HG02840 (cell line): ENCODE measurements around the gene DERA.
"Not testable (repeated sequence)": the region's sequence is repeated elsewhere in the genome, so short reads cannot be mapped to it uniquely, and the experiment has no call there.

ENCODE experiments used
- ATAC-seq: cut with Tn5 transposase; IDR thresholded peaks from one replicate; pipeline ENCODE4 v1.9.1; 2021; ENCODE audit warnings: mild to moderate bottlenecking, moderate library complexity, moderate number of reproducible peaks; ENCODE audit not compliant: unreplicated experiment, low FRiP score

Gene DERA

DNA sequence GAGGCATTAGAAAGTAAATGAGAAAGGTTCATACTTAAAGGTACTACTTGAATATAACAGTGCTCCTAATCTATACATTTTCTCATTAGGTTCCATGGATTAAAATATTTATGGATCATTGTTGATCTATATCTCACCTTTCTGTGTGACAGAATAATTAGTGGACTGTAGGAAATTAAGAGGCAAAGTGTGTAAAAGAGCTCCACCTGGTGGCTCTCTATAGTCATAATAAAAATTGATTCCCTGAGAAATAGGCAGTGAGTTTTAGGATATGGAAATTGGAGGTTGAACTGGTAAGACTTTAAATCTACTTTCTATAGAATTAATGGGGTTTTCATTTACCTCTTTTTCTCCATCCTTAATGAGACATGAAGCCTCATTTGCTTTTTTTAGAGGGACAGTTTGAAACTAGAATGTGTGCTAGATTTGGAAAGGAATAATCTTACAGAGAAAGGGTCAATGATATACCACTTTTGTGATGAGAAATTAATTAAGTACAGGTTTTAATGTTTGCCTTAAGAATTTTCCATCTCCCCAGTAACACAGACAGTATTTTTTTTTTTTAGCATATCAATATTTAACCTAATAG lies 11.8 kb upstream of the DERA start:
- ATAC-seq, result peak; percentile 65

DNA sequence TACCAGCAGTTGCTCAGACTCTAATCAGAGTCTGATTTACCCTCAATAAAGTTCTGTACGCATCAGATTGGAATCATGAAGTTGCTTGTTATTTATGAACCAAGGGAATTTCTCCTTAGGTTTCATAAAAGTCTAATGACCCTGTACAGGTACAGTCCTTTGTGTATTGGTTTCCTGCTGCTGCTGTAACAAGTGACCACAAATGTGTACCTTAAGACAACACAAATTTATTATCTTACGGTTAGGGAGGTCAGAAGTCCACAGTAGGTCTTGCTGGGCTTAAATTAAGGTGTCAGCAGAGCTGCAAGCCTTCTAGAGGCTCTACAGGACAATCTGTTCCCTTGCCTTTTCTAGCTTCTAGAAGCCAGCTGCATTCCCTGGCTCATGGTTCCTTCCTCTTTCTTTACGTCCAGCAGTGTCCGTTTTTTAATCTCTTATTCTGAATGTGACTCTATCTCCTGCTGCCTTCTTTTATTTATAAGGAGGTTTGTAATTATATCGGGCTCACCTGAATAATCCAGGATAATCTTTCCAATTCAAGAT lies 6.7 kb upstream of the DERA start:
- no peak for ATAC-seq

DNA sequence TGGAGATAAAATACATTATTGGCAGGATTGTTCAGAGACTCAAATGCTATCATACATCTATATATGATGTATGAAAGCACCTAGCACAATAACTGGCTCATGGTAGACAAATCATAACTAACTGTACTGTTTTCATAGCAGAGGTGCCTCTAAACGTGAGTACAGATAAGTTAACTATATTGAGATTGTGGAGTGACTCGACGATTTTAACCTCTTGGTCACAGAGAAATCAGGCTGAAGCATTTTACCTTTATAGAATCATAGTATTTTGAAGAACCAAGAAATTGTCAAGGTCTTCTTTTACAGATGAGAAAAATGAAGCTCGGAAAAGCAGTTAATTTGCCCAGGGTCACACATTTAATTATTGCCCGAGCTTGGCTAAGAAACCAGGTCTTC lies 666 bp upstream of the DERA start:
- no peak for ATAC-seq

DNA sequence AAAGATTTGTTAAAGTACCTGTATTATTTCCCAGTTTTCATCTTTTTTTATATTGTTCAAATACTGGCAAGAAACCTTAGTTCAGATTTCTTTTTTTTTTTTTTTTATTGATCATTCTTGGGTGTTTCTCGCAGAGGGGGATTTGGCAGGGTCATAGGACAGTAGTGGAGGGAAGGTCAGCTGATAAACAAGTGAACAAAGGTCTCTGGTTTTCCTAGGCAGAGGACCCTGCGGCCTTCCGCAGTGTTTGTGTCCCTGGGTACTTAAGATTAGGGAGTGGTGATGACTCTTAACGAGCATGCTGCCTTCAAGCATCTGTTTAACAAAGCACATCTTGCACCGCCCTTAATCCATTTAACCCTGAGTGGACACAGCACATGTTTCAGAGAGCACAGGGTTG lies 799 bp downstream of the DERA start:
- not testable (repeated sequence) for ATAC-seq

DNA sequence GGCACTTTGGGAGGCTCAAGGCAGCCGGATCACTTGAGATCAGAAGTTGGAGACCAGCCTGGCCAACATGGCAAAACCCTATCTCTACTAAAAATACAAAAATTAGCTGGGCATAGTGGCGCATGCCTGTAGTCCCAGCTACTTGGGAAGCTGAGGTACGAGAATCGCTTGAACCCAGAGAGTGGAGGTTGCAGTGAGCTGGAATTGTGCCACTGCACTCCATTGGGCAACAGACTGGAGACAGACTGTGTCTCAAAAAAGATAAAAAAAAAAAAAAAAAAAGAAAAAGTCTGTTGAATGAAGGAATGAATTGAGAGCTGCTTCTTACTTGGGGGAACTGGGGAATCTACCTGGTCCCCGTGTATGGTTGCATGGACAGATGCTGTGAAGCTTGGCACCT lies 3.0 kb downstream of the DERA start:
- ATAC-seq, result not testable (repeated sequence)

DNA sequence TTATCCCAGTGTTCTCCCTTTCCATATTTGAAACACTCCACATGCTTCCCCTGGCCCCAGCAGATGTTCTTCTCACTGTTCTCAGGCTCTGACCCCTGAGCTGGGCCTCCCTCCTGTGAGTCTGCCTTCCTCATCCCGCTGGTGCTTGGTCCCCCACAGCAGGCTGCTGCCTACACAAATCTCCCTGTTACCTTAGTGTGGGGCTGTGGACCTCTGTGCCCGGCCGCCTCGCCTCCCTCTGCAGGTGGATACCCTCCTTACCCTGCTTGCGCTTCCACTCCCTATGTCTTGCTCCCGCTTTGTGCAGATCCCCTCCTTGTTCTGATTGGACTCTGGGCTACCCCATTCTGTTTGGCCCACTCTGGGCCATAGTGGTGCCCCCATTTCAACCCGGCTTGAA lies 6.9 kb downstream of the DERA start:
- no peak for ATAC-seq

DNA sequence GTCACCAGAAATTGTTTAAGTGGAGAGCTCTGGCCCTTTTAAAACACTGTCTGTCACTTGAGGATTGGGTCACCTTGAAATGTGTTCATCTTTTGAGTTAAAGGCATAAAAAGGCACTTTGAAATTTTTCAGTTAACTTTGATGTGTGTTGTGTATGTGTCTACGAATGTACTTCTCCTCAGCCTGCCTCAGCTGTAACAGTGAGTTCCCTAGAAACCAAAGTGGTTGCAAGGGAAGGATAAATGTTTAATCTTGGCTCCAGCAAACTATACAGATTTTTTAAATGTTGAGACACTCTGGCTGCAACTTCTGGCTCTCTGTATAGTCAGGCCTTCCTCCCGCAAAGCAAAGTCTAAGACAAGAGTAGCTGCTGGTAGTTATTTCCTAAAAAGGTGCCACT lies 8.3 kb downstream of the DERA start:
- ATAC-seq, result no peak

DNA sequence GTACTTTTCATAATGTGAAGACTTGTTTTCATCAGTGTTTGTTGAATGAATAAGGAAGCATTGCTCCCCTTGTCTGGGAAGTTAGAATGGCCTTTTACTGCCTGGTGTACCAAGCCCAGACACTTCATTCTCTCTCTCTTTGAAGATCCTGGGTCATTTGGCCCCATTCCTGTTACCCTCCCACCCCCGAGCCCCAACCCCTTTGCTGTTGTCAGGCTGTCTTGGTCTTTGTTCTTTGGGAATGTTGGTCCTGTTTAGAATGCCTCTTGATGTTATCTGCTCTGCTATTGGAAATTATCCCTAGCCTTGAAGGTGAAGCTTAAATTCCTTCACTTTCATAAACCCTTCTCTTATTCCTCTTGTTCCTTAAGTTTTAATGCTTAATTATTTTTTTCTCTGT lies 13.8 kb downstream of the DERA start:
- no peak for ATAC-seq

DNA sequence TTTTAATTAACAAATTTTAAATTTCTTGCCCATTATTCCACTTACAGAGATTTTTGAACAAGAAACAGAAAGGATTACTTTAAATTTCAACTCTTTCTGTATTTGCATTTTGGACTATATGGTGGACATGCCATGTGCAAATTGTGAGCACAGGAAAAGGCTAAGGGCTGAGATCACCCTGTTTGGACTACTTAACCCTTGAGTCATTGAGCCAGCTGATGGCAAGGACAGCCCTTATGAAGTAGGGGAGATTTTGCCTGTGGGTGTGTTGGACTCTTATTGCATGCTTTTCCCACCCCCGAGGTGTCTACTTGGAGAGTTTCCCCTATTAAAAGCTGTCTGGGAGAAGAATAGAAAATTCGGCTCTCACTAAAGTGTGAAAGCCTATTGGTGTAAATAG lies 17.2 kb downstream of the DERA start:
- no peak for ATAC-seq

DNA sequence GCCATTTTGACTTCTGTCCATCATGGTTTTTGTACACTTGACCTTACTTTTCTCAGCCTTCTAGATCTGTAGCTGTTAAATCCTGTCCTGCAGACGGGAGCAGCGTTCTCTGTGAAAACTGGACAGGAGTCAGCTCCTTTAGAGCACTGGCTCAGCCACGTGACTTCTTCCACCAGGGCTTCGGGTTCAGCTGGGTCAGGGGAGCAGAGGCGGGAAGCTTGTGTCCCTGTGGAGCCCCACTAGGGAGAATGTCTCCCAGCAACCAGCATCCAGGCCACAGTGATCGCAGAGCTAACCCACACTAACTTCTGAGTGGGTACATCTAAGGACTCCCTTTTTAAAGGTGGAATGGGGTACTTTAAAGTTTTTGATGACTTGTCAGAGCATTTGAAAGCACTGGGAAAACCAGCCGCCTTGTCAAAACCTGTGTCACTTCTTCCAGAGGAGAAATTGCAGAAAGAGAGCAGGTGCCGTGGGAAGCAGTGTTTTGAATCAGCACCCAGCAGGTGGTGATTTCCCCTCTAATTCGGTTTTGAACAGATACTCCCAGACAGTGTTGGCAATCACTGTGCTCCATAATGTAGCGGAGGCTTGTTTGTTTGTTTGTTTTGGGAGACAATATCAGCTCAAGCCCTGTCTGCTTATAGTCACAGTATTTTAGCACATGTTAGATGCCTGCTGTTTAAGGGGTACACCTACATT lies 17.9 kb downstream of the DERA start:
- ATAC-seq, result no peak

DNA sequence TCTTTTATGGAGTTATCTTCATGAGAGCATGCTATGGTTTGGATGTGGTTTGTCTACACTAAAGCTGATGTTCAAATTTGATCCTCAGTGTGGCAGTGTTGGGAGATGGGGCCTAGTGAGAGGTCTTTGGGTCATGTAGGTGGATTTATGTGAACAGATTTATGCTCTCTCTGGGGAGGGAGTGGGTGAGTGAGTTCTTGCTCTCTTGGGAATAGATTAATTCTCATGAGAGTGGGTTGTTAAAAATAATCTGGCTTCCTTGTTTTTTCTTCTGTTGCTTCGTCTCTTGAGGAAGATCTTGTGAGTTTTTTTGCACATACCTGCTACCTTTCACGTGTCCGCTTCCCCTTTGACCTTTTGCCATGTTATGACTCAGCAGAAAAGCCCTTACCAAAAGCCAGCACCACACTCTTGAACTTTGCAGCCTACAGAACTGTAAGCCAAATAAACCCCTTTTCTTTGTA lies 20.5 kb downstream of the DERA start:
- no peak for ATAC-seq

DNA sequence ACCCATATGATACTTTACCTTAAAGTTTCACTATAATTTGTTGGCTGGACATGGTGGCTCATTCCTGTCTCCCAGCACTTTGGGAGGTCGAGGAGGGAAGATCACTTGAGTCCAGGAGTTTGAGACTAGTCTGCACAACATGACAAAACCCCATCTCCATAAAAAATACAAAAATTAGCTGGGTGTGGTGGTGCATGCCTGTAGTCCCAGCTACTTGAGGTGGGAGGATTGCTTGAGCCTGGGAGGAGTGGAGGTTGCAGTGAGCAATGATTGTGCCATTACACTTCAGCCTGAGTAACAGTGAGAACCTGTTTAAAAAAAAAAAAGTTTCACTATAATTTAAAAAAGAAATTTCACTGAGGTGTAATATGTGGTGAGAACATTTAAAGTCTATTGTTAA lies 21.2 kb downstream of the DERA start:
- no peak for ATAC-seq

DNA sequence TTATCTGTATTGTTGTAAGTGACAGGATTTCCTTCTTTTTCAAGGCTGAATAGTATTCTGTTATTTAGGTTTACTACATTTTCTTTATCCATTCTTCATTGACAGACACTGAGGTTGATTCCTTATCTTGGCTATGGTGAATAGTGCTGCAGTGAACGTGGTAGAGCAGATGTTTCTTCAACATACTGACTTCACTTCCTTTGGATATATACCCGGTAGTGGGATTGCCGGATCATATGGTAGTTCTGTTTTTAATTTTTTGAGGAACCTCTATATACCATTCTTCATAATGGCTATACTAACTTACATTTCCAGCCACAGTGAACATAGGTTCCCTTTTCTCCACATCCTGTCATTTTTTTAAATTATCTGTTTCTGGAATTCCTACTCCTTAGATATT lies 21.8 kb downstream of the DERA start:
- no peak for ATAC-seq

DNA sequence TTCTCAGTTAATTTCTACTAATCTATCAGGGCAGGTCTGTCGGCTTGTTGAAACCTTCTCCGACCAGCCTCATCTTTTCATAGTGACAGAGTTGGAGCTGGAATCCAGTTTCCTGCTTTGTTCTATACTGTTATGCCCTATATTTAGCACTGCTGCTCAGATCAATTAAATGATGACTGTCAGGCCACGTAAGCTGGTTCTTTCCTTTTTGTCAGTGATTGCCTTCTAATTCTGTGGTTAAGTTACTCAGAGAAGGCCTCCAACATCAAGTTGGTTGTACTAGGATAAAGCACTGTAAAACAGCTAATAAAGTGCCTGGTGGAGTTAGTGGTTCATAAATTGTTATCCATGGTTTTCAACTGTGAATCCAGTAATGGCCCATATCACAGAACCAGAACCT lies 22.6 kb downstream of the DERA start:
- ATAC-seq, result no peak

DNA sequence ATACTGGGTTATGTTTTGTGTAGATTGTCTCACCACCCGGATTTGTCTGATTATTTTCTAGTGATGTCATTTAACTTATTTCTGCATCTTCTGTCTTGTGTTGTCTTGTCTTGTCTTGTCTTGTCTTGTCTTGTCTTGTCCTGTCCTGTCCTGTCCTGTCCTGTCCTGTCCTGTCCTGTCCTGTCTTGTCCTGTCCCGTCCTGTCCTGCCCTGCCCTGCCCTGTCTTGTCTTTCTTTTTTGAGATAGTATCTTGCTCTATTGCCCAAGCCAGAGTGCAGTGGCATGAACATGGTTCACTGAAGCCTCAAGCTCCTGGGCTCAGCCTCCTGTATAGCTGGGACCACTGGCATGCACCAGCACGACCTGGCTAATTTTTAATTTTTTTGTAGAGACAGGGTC lies 25.6 kb downstream of the DERA start:
- no peak for ATAC-seq

DNA sequence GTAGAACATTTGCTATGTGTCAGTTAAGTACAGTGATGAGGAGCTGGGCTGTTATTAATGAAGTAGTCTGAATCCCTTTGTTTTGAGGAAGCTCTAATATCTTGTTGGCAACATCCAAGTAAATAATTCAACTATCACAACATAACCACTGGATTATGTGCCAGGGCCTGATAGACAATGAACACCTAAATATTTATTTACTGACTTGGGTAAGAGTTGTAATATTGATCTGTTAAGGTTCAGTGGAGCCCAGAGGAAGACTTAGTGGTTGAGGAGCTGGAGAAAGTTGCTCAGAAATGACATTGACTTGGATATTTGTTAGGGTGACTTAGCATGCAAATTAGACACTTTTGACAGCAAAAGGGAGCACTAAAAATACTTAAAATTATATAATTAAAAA lies 26.8 kb downstream of the DERA start:
- no peak for ATAC-seq

DNA sequence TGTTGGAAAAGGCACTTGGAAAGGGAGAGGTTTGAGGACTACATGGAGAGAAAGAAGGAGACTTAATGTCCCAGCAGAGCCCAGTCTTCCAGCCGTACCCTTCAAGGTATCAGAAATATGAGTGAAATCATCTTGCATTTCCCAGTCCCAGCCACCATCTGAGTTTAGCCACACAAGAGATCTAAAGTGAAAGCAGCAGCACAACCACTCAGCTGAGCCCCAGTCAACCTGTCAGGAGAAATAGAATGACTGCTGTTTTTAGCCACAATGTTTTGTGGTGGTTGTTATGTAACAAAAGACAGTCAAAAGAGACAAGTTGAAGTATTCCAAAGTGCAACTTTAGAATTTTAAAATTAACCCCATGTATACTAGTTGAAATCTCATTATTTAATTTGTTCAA lies 28.0 kb downstream of the DERA start:
- no peak for ATAC-seq

DNA sequence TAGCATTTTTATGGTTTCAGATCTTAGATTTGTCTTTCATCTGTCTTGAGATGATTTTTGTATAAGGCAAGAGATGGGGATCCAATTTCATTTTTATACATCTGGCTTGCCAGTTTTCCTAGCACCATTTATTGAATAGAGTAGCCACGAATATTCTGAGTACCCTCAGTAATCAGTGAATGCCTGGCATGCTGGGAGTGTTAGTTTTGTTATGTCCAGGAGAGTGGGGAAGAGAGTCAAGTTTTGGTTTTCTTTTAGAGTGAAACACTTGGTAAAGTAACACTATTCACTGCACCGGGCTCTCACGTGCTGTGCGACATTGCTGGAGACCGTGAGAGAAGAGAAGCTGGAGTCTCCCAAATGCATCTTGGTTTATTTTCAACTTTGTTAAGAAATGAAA lies 31.3 kb downstream of the DERA start:
- no peak for ATAC-seq

DNA sequence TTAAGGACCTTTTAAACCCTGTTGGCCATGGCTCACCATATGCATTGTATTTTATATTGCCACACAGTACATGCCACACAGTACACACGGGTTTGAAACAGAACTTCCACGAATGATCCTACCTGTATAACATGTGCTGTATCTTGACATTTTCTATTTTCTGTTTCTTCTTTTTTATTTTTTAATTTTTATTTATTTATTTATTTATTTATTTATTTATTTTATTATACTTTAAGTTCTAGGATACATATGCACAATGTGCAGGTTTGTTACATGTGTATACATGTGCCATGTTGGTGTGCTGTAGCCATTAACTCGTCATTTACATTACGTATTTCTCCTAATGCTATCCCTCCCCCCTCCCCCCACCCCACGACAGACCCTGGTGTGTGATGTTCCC lies 32.4 kb downstream of the DERA start:
- not testable (repeated sequence) for ATAC-seq

DNA sequence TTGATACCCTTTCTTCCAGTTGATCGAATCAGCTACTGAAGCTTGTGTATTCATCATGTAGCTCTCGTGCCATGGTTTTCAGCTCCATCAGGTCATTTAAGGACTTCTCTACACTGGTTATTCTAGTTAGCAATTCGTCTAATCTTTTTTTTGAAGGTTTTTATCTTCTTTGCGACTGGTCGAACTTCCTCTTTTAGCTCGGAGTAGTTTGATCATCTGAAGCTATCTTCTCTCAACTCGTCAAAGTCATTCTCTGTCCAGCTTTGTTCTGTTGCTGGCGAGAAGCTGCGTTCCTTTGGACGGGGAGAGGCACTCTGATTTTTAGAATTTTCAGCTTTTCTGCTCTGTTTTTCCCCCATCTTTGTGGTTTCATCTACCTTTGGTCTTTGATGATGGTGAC lies 37.3 kb downstream of the DERA start:
- ATAC-seq, result not testable (repeated sequence)

DNA sequence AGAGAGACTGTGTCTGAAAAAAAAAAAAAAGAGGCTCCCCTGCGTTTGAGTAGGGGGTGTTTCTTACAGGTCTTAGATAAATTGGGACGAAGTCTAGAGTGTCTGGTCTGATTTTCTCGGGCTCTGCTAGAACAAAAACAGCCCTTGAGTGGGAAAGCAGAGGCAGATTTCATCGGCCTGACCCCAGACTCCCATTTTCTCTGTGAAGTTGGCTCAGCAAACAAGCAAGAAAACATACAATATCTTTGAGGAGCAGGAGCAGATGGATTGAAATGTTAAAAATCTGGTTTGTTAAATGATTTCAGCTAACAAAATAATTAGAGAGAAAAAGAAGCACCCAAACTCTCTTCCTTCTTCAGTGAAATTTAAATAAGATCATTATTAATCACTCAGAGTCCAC lies 44.1 kb downstream of the DERA start:
- no peak for ATAC-seq

DNA sequence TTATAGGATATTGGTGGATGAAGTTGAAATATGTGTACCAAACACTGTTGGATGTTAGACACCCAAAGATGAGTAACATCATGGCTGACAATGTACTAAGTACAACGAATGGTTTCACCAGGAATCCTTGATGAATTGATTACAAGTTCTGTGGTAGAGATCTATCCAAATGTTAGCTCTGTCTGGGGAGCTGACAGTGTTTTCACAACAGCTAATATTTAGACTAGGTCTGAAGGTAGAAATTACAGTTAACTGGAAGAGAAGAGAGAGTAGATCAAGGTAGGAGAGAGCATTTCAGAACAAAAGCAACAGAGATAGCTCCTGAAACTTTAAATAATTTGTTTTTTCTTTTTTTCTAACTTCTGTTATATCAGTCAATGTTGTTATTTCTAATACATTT lies 44.9 kb downstream of the DERA start:
- no peak for ATAC-seq
